Tibial nerve (tissue), 4 donors: ENCODE data around the gene DDOST.

Experiments used
- EP300 ChIP-seq, 2 donors: sonication (generic); formaldehyde crosslinking; IDR thresholded peaks; one replicate each; pipeline ENCODE4 v1.6.1; 2017; ENCODE audit warnings: antibody characterized with exemption in 2 of 2, mild to moderate bottlenecking in 1 of 2
- TF ChIP-seq, protein P1 (sequence below), 5 experiments: fragments of 200-600 bp in 3 of 5; fragments of 450-650 bp in 2 of 5; sonication (generic) in 3 of 5; IDR thresholded peaks; one replicate each; pipeline ENCODE4 v1.5.1; 2016 to 2019; ENCODE audit warnings: antibody characterized with exemption in 5 of 5, mild to moderate bottlenecking in 3 of 5, moderate library complexity in 2 of 5

DNA sequence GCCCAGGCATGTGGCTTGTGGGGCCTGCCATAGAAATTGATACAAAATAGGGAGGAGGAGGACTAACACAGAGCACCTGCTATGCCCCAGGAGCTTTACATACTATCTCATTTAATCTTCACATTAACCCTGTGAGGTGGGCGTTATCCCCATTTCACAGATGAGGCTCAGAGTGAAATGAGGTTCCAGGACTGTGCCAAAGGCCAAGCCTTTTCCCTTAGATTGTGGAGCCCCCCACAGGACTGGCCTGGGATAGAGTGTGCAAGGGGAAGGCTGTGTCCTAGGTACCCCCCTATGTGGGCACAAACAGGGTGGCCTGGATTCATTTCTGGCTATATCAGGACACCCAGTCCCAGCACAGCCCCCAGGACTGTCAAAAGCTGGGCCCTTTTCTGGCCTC, 2.2 kb upstream of the DDOST start:
- TF ChIP-seq, protein P1, sequence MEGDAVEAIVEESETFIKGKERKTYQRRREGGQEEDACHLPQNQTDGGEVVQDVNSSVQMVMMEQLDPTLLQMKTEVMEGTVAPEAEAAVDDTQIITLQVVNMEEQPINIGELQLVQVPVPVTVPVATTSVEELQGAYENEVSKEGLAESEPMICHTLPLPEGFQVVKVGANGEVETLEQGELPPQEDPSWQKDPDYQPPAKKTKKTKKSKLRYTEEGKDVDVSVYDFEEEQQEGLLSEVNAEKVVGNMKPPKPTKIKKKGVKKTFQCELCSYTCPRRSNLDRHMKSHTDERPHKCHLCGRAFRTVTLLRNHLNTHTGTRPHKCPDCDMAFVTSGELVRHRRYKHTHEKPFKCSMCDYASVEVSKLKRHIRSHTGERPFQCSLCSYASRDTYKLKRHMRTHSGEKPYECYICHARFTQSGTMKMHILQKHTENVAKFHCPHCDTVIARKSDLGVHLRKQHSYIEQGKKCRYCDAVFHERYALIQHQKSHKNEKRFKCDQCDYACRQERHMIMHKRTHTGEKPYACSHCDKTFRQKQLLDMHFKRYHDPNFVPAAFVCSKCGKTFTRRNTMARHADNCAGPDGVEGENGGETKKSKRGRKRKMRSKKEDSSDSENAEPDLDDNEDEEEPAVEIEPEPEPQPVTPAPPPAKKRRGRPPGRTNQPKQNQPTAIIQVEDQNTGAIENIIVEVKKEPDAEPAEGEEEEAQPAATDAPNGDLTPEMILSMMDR (IDR thresholded peaks at IDR 0.05) = no peak
- TF ChIP-seq EP300 (IDR thresholded peaks at IDR 0.05) = no peak
